HCT116 (cell line): ENCODE results near the gene ZNF358. TPM values are rescaled to one million over a fixed set of nuclear protein-coding genes. Genes with fewer than 3 reads are reported as not detected.

ENCODE experiments used
- ATAC-seq: fragments of 200-7000 bp; cut with Tn5 transposase; 2 replicates; pipeline ENCODE4 v1.9.1; 2020; ENCODE audit warnings: mild to moderate bottlenecking, moderate library complexity
- BruUV-seq: library from RNA; stranded (reverse); fragments of 400-500 nt; replicated peaks from 2 replicates; lab custom pipeline; 2021; lab: Mats Ljungman, UMichigan
- CTCF ChIA-PET: fragments of 300-600 bp; sonication (Branson Sonifier 250); formaldehyde crosslinking; loops from one replicate; lab custom pipeline; 2021; ENCODE audit warnings: antibody characterized with exemption; lab: Charles Lee
- POLR2A ChIA-PET: fragments of 300-600, 350-600 bp; sonication (Branson Sonifier 250); formaldehyde crosslinking; loops from one replicate; lab custom pipeline; 2021; ENCODE audit warnings: antibody characterized with exemption; lab: Charles Lee
- RAD21 ChIA-PET, 2 experiments: fragments of 300-600 bp; sonication (Branson Sonifier 250); formaldehyde crosslinking; loops; one replicate each; lab custom pipeline; 2023; ENCODE audit warnings: low total read pairs in 2 of 2; ENCODE audit not compliant: uncharacterized antibody in 2 of 2, unreplicated experiment in 2 of 2, low non-redundant PET in 1 of 2; lab: Charles Lee
- DNase-seq: peaks from one replicate; pipeline ENCODE4 v3.0.0-alpha.2; 2010; ENCODE audit warnings: low read depth, low spot score
- H2AFZ ChIP-seq: fragments of 200-600 bp; shearing (Covaris generic), sonication (generic); 2 replicates; pipeline ENCODE4 v1.6.1; 2017; ENCODE audit warnings: low read depth, mixed run types, mixed read lengths, antibody characterized with exemption, low read length; ENCODE audit not compliant: poor library complexity, severe bottlenecking
- H3K27ac ChIP-seq: 2 replicates; pipeline ENCODE4 v1.5.1; 2012; ENCODE audit warnings: low read depth, low read length
- H3K27me3 ChIP-seq: fragments of 200-600 bp; sonication (generic); 2 replicates; pipeline ENCODE4 v1.6.1; 2016; ENCODE audit warnings: mixed run types, low read length, mixed read lengths; ENCODE audit not compliant: insufficient read depth
- H3K36me3 ChIP-seq, 2 experiments: fragments of 200-500 bp in 1 of 2; fragments of 200-600 bp in 1 of 2; sonication (Bioruptor generic) in 1 of 2; sonication (generic) in 1 of 2; 2 replicates each; pipeline versions ENCODE4 v1.5.1 to v1.6.1; 2014 to 2016; ENCODE audit warnings: low read length in 2 of 2, inconsistent platforms in 1 of 2, mixed read lengths in 1 of 2, mixed run types in 1 of 2; ENCODE audit not compliant: insufficient read depth in 2 of 2, control insufficient read depth in 1 of 2
- H3K4me1 ChIP-seq, 2 experiments: fragments of 200-600 bp in 1 of 2; sonication (generic) in 1 of 2; 2 replicates each; pipeline versions ENCODE4 v1.5.1 to v1.6.1; 2012 to 2017; ENCODE audit warnings: low read length in 2 of 2, inconsistent platforms in 1 of 2, mild to moderate bottlenecking in 1 of 2, mixed read lengths in 1 of 2, mixed run types in 1 of 2, moderate library complexity in 1 of 2; ENCODE audit not compliant: insufficient read depth in 2 of 2, control insufficient read depth in 1 of 2
- H3K4me2 ChIP-seq: fragments of 200-600 bp; sonication (generic); 2 replicates; pipeline ENCODE4 v1.6.1; 2017; ENCODE audit warnings: mixed run types, low read length, mixed read lengths
- H3K4me3 ChIP-seq, 2 experiments: fragments of 200-600 bp in 1 of 2; sonication (generic) in 1 of 2; replicated peaks in 1 of 2; 2 replicates each; pipeline ENCODE4 v1.5.1; 2011 to 2016; ENCODE audit warnings: low read length in 2 of 2, control low read depth in 1 of 2, low read depth in 1 of 2, mild to moderate bottlenecking in 1 of 2, mixed read lengths in 1 of 2, mixed run types in 1 of 2
- H3K79me2 ChIP-seq: fragments of 200-600 bp; sonication (generic); 2 replicates; pipeline ENCODE4 v1.6.1; 2017; ENCODE audit warnings: mild to moderate bottlenecking, mixed run types, low read length, moderate library complexity, mixed read lengths; ENCODE audit not compliant: insufficient read depth
- H3K9ac ChIP-seq: fragments of 200-600 bp; sonication (generic); 2 replicates; pipeline ENCODE4 v1.6.1; 2016; ENCODE audit warnings: low read length, mixed read lengths
- H3K9me2 ChIP-seq: fragments of 200-600 bp; sonication (generic), shearing (Covaris generic); 2 replicates; pipeline ENCODE4 v1.6.1; 2017; ENCODE audit warnings: mixed run types, mild to moderate bottlenecking, moderate library complexity; ENCODE audit not compliant: insufficient read depth
- H3K9me3 ChIP-seq, 2 experiments: fragments of 200-500 bp in 1 of 2; fragments of 200-600 bp in 1 of 2; sonication (Bioruptor generic) in 1 of 2; sonication (generic) in 1 of 2; 2 replicates each; pipeline ENCODE4 v1.6.1; 2014 to 2017; ENCODE audit warnings: low read length in 2 of 2, mixed read lengths in 2 of 2, inconsistent platforms in 1 of 2, low read depth in 1 of 2, mild to moderate bottlenecking in 1 of 2, mixed run types in 1 of 2, moderate library complexity in 1 of 2; ENCODE audit not compliant: control insufficient read depth in 1 of 2, insufficient read depth in 1 of 2
- H4K20me1 ChIP-seq: fragments of 200-600 bp; sonication (generic), shearing (Covaris generic); 2 replicates; pipeline ENCODE4 v1.6.1; 2017; ENCODE audit warnings: mixed run types, mild to moderate bottlenecking, moderate library complexity; ENCODE audit not compliant: insufficient read depth
- CBX3 ChIP-seq: IDR thresholded peaks from 2 replicates; pipeline ENCODE4 v1.6.1; 2012; ENCODE audit warnings: low read depth
- CEBPB ChIP-seq: IDR thresholded peaks from 2 replicates; pipeline ENCODE4 v1.6.1; 2012; ENCODE audit warnings: low read depth
- CTCF ChIP-seq, 3 experiments: fragments of 200-600 bp in 1 of 3; sonication (generic) in 1 of 3; IDR thresholded peaks in 2 of 3; conservative IDR thresholded peaks in 1 of 3; 2 replicates each; pipeline ENCODE4 v1.5.1; 2012 to 2017; ENCODE audit warnings: low read depth in 2 of 3, low read length in 2 of 3, antibody characterized with exemption in 1 of 3, borderline replicate concordance in 1 of 3, control low read depth in 1 of 3, mild to moderate bottlenecking in 1 of 3, mixed read lengths in 1 of 3, mixed run types in 1 of 3, moderate library complexity in 1 of 3; ENCODE audit not compliant: insufficient read depth in 1 of 3
- EGR1 ChIP-seq: IDR thresholded peaks from 2 replicates; pipeline ENCODE4 v1.6.1; 2012; ENCODE audit warnings: low read depth
- ELF1 ChIP-seq: IDR thresholded peaks from 2 replicates; pipeline ENCODE4 v1.6.1; 2012; ENCODE audit warnings: low read depth, borderline replicate concordance
- EZH2 ChIP-seq: fragments of 200-600 bp; sonication (generic); IDR thresholded peaks from 2 replicates; pipeline ENCODE4 v1.6.1; 2017; ENCODE audit warnings: antibody characterized with exemption, mixed run types
- JUND ChIP-seq: IDR thresholded peaks from 2 replicates; pipeline ENCODE4 v1.6.1; 2012
- POLR2A ChIP-seq: IDR thresholded peaks from 2 replicates; pipeline ENCODE4 v1.7.0; 2011; ENCODE audit warnings: borderline replicate concordance; ENCODE audit not compliant: insufficient read depth, insufficient read length; ENCODE audit errors: extremely low read depth
- POLR2AphosphoS5 ChIP-seq: IDR thresholded peaks from 2 replicates; pipeline ENCODE4 v1.6.1; 2011; ENCODE audit warnings: mild to moderate bottlenecking, low read depth, low read length, moderate library complexity
- RAD21 ChIP-seq: IDR thresholded peaks from 2 replicates; pipeline ENCODE4 v1.6.1; 2012; ENCODE audit warnings: low read depth, mild to moderate bottlenecking
- REST ChIP-seq: IDR thresholded peaks from 2 replicates; pipeline ENCODE4 v1.6.1; 2012; ENCODE audit warnings: low read depth
- SRF ChIP-seq: IDR thresholded peaks from 2 replicates; pipeline ENCODE4 v1.6.1; 2012; ENCODE audit warnings: low read depth
- TCF7L2 ChIP-seq: IDR thresholded peaks from 2 replicates; pipeline ENCODE4 v1.7.0; 2011; ENCODE audit warnings: borderline replicate concordance, inconsistent platforms; ENCODE audit not compliant: insufficient read depth, insufficient read length; ENCODE audit errors: extremely low read depth
- YY1 ChIP-seq: IDR thresholded peaks from 2 replicates; pipeline ENCODE4 v1.6.1; 2011; ENCODE audit warnings: low read length, low read depth, moderate library complexity, mild to moderate bottlenecking; ENCODE audit not compliant: insufficient replicate concordance; ENCODE audit errors: extremely low read depth
- ZFX ChIP-seq: fragments of 450-650 bp; IDR thresholded peaks from 2 replicates; pipeline ENCODE4 v1.6.1; 2017
- intact Hi-C: fragments of 100-400 bp; cut with micrococcal nuclease; formaldehyde crosslinking; loops from 2 replicates; pipeline ENCODE4 v1.10.0; 2022
- total RNA-seq: library from RNA; stranded (reverse); gene quantifications from one replicate; pipeline ENCODE4 v1.2.1, GENCODE V29; 2021; ENCODE audit not compliant: unreplicated experiment
- TF ChIP-seq, protein P1 (sequence below): IDR thresholded peaks from 2 replicates; pipeline ENCODE4 v1.6.1; 2012

ZNF358 gene
- total RNA-seq, 1 experiment from 2014 or later, result 20.7 TPM

- H3K27me3 ChIP-seq, result no peaks in the 10 kb centered on the region
- ChIA-PET POLR2A (no interaction called here), CTCF (no interaction called here), RAD21 (no interaction called here)
- no peak overlapping the region for H2AFZ ChIP-seq
- H3K36me3 ChIP-seq, result no peaks in the 10 kb centered on the region
- no peak for ATAC-seq
- no peak overlapping the region for H3K9ac ChIP-seq
- H3K9me2 ChIP-seq, result no peaks in the 10 kb centered on the region
- H3K9me3 ChIP-seq, result no peaks in the 10 kb centered on the region
- BruUV-seq, result no TSS peak
- peaks cover 17 to 32% of the 10 kb centered on the region in 2 experiments for H3K4me1 ChIP-seq
- intact Hi-C loops, result no loop called here
- peak overlapping the region; percentile 55; the same call in 1 of the 2 replicates for H3K27ac ChIP-seq
- no peaks in the 10 kb centered on the region for H3K79me2 ChIP-seq
- peak overlapping the region; percentile 87 for H3K4me2 ChIP-seq
- no peak overlapping the region for H3K4me3 ChIP-seq
- DNase-seq, result no peak
- TF ChIP-seq POLR2AphosphoS5 (no peak), EZH2 (no peak), ZFX (no peak), ELF1 (no peak), TCF7L2 (no peak), YY1 (no peak), JUND (no peak), CBX3 (no peak), SRF (no peak), CTCF (IDR thresholded peaks at IDR 0.05 in 2 of 3, conservative IDR thresholded peaks at IDR 0.05 in 1 of 3; ENCODE audit: borderline replicate concordance in 1 of 3, insufficient read depth in 1 of 3, low read depth in 2 of 3, low read length in 2 of 3) (no peak), REST (no peak), EGR1 (no peak), POLR2A (no peak), RAD21 (no peak), CEBPB (no peak)
- TF ChIP-seq, protein P1, sequence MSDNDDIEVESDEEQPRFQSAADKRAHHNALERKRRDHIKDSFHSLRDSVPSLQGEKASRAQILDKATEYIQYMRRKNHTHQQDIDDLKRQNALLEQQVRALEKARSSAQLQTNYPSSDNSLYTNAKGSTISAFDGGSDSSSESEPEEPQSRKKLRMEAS, result no peak
- H4K20me1 ChIP-seq, result no peaks in the 10 kb centered on the region
Observed at GRCh38 chr19:7483720-7484201, 32.1 kb upstream of the ZNF358 start.
